ENCODE measurements around the gene DYNLT4. TPM values are rescaled to one million over a fixed set of nuclear protein-coding genes. Genes with fewer than 3 reads are reported as not detected.

The DYNLT4 gene, protein sequence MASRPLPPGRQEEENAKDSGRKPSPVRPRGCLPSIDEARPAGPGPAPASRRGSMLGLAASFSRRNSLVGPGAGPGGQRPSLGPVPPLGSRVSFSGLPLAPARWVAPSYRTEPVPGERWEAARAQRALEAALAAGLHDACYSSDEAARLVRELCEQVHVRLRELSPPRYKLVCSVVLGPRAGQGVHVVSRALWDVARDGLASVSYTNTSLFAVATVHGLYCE
- total RNA-seq, result 0.76 TPM in 1 of 2 replicates, not detected in the other

GRCh38 chr1:44806704-44807363, at the start of gene DYNLT4:
Gene DYNLT4 (minus strand): TSS chr1:44807351. CDS start chr1:44806668, 683 bp downstream.

GRCh38 chr1:44842862-44843655, 35.9 kb upstream of the DYNLT4 start, which contains the start of gene PTCH2:
Gene PTCH2 (minus strand): TSS chr1:44843253. CDS start chr1:44842932, 321 bp downstream.

GRCh38 chr1:44808063-44808937, 1.1 kb upstream of the DYNLT4 start, which contains the start of gene BTBD19:
Gene BTBD19 (plus strand): TSS chr1:44808523. CDS start chr1:44808821, 298 bp downstream.

DNA sequence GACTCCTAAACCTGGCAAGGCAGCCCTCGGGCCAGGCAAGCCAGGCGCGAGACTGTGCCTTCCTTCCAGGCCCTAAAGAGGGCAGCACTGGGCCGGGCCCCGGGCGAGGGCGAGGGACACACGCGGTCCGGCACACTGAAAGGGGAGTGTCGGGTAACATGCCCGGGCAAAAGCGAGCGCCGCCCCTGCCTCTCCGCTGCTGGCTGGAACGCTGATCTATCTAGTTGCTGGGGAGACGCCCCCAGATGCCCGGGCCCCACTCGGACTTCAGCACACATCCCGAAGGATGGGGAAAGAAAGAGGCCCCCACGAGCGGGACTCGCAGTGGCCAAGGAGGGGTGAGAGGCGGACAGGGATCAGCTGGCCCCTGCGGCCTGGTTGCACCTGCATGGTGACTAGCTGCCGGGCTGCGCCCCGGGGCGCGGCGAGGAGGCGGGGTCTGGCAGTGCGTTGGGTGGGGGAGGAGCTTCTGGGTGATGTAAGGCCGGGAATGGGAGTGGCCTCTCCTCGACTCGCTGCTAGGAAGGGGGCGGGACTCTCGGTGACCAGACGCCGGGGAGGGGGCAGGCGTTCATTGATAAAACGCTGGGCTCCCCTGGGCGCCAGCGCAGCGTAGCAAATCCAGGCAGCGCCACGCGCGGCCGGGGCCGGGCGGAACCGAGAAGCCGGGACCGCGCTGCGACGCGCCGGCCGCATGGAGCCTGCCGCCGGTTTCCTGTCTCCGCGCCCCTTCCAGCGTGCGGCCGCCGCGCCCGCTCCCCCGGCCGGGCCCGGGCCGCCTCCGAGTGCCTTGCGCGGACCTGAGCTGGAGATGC, 7.2 kb downstream of the DYNLT4 start, which contains the start of gene PLK3:
Gene PLK3 (plus strand): TSS at position 608 of the 815 bp plus-strand sequence. CDS start 87 bp downstream, at position 695.

DNA sequence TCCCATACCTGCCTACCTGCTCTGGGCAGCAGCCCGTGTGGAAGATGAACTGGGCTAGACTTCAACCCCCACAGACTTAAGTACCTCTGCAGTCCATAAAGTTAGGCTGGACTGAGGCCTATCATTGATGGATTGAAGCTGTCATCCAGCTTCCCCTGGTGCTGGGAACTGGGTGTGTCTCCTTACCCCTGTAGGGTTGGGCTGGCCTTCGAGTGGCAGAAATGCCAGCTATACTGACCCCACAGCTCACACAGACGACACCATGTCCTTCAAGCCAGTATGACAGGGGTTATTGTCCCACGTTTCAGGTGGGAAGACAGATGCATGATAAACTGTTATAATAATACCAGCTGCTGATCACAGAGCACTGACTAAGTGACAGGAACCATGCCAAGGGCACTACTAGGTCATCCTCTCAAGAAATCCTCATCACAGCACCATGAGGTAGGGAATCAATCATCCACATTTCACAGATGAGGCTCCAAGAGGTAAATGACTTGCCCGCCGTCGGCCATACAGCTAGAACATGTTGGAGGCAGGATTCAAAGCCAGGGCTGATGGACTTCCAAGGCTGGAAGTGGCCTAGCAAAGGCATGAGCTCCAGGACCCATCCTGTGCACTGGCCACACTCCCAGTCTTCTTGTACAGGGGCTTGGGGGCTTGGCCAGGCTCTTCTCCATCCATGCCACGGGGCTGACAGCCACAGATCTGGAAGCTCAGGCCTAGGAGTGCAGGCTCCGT, 18.9 kb downstream of the DYNLT4 start, which contains the start of gene BEST4:
Gene BEST4 (minus strand): TSS at position 51 of the 741 bp plus-strand sequence. CDS start 465 bp downstream, outside the sequence.

GRCh38 chr1:44775078-44775929, 31.8 kb downstream of the DYNLT4 start, which contains the start of gene RPS8:
Gene RPS8 (plus strand): TSS chr1:44775540. CDS start chr1:44775597, 57 bp downstream.

Other genes starting within 250 kb of the DYNLT4 start
- gene TMEM53, start 132.9 kb downstream of the DYNLT4 start, total RNA-seq, result 9.0 and 15.2 TPM in 2 replicates
- gene ARMH1, start 132.6 kb downstream of the DYNLT4 start, total RNA-seq, result 1.4 TPM in 1 of 2 replicates, not detected in the other
- gene RNU5D-1, start 76.2 kb downstream of the DYNLT4 start, total RNA-seq, result not detected in 2 replicates
- 3.9 and 84.2 TPM in 2 replicates for gene KIF2C, start 67.5 kb downstream of the DYNLT4 start, total RNA-seq
- gene RPS8, start 31.8 kb downstream of the DYNLT4 start, total RNA-seq, result 1,486 and 1,507 TPM in 2 replicates
- gene BEST4, start 19.2 kb downstream of the DYNLT4 start, total RNA-seq, result under 0.01 and 0.38 TPM in 2 replicates
- 19.6 and 21.9 TPM in 2 replicates for gene PLK3, start 7.0 kb downstream of the DYNLT4 start, total RNA-seq
- 3.4 and 13.3 TPM in 2 replicates for gene BTBD19, start 1.2 kb upstream of the DYNLT4 start, total RNA-seq
- under 0.01 TPM in 2 replicates for gene PTCH2, start 35.9 kb upstream of the DYNLT4 start, total RNA-seq
- gene EIF2B3, start 179.2 kb upstream of the DYNLT4 start, total RNA-seq, result 10.5 and 26.4 TPM in 2 replicates
- 34.4 and 37.3 TPM in 2 replicates for gene HECTD3, start 204.0 kb upstream of the DYNLT4 start, total RNA-seq
- 119 and 134 TPM in 2 replicates for gene UROD, start 204.9 kb upstream of the DYNLT4 start, total RNA-seq

All from mesangial cell (primary cell).